ENCODE measurements around the gene ANTXR1.
A peak's percentile ranks its signal among the peaks of the same experiment; 100 is the strongest.

Gene ANTXR1

DNA sequence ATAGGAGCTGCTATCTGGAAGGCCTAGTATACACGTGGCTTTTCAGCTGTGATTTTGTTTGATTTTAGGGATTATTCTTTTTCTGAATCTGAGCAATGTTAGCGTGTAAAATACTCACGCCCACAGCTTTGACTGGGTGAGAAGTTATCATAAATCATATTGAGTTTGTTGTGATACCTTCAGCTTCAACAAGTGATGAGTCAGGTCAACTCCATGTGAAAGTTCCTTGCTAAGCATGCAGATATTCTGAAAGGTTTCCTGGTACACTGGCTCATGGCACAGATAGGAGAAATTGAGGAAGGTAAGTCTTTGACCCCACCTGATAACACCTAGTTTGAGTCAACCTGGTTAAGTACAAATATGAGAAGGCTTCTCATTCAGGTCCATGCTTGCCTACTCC, 38.7 kb upstream of the ANTXR1 start, which contains the start of gene GKN1:
Gene GKN1, plus strand, starts transcription at position 386 of the 400 bp plus-strand sequence. CDS start 42 bp downstream, outside the sequence.
- DNase-seq (ENCODE audit: low read depth) = no peak
- TF ChIP-seq, protein P1, sequence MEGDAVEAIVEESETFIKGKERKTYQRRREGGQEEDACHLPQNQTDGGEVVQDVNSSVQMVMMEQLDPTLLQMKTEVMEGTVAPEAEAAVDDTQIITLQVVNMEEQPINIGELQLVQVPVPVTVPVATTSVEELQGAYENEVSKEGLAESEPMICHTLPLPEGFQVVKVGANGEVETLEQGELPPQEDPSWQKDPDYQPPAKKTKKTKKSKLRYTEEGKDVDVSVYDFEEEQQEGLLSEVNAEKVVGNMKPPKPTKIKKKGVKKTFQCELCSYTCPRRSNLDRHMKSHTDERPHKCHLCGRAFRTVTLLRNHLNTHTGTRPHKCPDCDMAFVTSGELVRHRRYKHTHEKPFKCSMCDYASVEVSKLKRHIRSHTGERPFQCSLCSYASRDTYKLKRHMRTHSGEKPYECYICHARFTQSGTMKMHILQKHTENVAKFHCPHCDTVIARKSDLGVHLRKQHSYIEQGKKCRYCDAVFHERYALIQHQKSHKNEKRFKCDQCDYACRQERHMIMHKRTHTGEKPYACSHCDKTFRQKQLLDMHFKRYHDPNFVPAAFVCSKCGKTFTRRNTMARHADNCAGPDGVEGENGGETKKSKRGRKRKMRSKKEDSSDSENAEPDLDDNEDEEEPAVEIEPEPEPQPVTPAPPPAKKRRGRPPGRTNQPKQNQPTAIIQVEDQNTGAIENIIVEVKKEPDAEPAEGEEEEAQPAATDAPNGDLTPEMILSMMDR (IDR thresholded peaks at IDR 0.05; ENCODE audit: low read depth, low read length, missing control alignments) = no peak
- no peak within 1 kb of the TSS for H3K4me3 ChIP-seq (ENCODE audit: low read depth, low read length)
- in situ Hi-C loops (cut with HindIII; ENCODE audit: low sequenced_read_pairs) = no loop called here

DNA sequence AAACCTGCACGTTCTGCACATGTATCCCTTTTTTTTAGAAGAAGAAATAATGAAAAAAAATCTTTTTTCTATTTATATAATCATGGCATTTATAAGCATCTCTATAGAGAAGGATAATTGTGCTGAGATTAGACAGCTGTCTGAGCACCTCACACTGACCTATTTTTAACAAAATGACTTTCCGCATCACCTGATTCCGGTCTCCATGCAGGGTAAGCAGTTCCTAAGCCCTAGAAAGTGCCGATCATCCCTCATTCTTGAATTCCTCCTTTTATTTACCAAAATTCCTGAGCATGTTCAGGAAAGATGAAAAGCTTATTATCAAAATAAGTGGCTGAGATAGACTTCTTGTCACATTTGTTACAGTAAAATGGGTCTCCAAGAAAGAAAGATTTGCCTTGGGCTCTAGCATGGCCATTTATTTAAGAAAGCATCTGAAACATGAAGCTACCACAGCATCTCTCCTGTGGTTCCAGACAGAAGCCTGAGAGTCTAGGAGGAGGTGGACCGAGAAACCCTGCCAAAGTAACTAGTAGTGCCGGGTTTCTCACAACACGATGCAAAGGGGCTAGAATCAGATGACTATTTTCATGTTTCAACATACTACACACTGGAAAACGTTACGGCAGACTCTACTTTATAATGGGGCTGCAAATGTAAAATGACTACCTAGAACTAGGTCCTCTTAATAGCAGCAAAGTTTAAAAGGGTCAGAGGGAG, 37.9 kb upstream of the ANTXR1 start:
- in situ Hi-C loops (cut with HindIII; ENCODE audit: low sequenced_read_pairs) = no loop called here
- no peak overlapping the region for H3K4me3 ChIP-seq (ENCODE audit: low read depth, low read length)
- TF ChIP-seq, protein P1 (IDR thresholded peaks at IDR 0.05; ENCODE audit: low read depth, low read length, missing control alignments) = no peak
- DNase-seq (ENCODE audit: low read depth) = no peak

DNA sequence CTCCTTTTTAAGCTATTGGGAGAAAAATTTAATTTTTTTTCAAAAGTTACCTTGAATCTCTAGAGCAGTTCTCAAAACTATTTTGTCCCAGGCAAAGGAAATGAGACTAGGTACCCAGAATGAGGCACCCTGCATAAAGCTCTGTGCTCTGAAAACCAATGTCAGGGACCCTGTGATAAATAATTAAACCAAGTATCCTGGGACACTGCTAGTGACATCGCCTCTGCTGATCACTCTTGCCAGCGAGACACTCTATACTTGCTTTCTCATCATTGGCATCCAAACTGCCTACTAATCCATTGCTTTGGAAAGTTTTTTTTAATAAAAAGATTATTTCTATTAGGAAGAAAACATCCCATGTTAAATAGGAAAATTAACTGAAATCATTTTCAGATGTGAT, 37.1 kb upstream of the ANTXR1 start:
- no peak for DNase-seq (ENCODE audit: low read depth)
- TF ChIP-seq, protein P1 (IDR thresholded peaks at IDR 0.05; ENCODE audit: low read depth, low read length, missing control alignments) = no peak
- in situ Hi-C loops (cut with HindIII; ENCODE audit: low sequenced_read_pairs) = no loop called here
- H3K4me3 ChIP-seq (ENCODE audit: low read depth, low read length) = no peak overlapping the region

DNA sequence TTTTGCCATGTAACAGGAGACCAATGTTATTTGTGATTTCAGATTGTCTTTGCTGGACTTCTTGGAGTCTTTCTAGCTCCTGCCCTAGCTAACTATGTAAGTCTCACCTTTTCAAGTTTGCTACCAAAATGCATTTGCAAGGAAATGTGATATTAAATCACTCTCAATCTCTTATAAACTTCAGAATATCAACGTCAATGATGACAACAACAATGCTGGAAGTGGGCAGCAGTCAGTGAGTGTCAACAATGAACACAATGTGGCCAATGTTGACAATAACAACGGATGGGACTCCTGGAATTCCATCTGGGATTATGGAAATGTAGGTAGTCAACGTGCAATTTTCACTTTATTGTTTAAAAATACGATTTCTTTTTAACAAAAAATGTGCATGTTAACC, 35.5 kb upstream of the ANTXR1 start:
- in situ Hi-C loops (cut with HindIII; ENCODE audit: low sequenced_read_pairs) = no loop called here
- TF ChIP-seq, protein P1 (IDR thresholded peaks at IDR 0.05; ENCODE audit: low read depth, low read length, missing control alignments) = no peak
- no peak overlapping the region for H3K4me3 ChIP-seq (ENCODE audit: low read depth, low read length)
- DNase-seq (ENCODE audit: low read depth) = no peak

DNA sequence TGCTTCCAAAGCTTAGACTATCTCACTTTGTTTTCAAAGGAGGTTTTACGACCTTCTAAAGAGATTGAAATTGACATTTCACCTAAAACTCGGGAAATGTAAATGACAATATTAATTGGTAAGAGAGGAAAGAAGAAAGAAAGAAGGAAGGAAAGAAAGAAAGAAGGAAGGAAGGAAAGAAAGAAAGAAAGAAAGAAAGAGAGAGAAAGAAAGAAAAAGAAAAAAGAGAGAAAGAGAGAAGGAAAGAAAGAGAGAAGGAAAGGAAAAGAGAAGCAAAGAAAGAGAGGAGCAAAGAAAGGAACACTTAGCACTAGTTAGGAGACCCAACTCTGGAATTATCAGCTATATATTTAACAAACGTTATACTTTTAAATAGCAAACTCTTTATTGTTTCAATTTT, 34.9 kb upstream of the ANTXR1 start:
- TF ChIP-seq, protein P1 (IDR thresholded peaks at IDR 0.05; ENCODE audit: low read depth, low read length, missing control alignments) = no peak
- DNase-seq (ENCODE audit: low read depth) = no peak
- in situ Hi-C loops (cut with HindIII; ENCODE audit: low sequenced_read_pairs) = no loop called here
- no peak overlapping the region for H3K4me3 ChIP-seq (ENCODE audit: low read depth, low read length)

DNA sequence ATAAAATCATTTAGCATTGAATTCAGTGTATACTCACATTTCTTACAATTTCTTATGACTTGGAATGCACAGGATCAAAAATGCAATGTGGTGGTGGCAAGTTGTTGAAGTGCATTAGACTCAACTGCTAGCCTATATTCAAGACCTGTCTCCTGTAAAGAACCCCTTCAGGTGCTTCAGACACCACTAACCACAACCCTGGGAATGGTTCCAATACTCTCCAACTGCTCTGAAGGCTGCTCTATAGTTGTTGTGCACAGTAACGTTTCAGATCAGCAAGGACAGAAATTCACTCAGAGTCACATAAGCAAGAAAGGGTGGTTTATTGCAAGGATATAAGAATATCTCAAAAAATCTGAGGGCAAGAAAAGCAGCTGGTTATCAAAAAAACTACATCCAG, 32.0 kb upstream of the ANTXR1 start:
- DNase-seq (ENCODE audit: low read depth) = peak; percentile 31
- no peak overlapping the region for H3K4me3 ChIP-seq (ENCODE audit: low read depth, low read length)
- TF ChIP-seq, protein P1 (IDR thresholded peaks at IDR 0.05; ENCODE audit: low read depth, low read length, missing control alignments) = no peak
- in situ Hi-C loops (cut with HindIII; ENCODE audit: low sequenced_read_pairs) = no loop called here
